RPMI8226 (cell line): ENCODE data around the gene LPCAT1.
A peak's percentile ranks its signal among the peaks of the same experiment; 100 is the strongest.

Source experiments
- DNase-seq: peaks from one replicate; pipeline ENCODE4 v3.0.0-alpha.2; 2015

Gene LPCAT1

GRCh38 chr5:1419476-1420210 lies 104.1 kb downstream of the LPCAT1 start:
- no peak for DNase-seq

DNA sequence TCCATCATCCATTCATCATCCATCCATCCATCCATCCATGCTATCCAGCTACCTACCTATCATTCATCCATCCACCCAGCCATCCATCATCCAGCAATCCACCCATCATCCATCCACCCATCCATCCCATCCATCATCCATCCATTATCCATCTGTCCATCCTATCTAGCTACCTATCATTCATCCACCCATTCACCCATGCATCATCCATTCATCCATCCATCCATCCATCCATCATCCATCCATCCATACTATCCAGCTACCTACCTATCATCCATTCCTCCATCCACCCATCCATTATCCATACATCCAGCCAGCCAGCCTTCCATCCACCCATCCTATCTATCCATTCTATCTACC lies 104.9 kb downstream of the LPCAT1 start:
- no peak for DNase-seq

DNA sequence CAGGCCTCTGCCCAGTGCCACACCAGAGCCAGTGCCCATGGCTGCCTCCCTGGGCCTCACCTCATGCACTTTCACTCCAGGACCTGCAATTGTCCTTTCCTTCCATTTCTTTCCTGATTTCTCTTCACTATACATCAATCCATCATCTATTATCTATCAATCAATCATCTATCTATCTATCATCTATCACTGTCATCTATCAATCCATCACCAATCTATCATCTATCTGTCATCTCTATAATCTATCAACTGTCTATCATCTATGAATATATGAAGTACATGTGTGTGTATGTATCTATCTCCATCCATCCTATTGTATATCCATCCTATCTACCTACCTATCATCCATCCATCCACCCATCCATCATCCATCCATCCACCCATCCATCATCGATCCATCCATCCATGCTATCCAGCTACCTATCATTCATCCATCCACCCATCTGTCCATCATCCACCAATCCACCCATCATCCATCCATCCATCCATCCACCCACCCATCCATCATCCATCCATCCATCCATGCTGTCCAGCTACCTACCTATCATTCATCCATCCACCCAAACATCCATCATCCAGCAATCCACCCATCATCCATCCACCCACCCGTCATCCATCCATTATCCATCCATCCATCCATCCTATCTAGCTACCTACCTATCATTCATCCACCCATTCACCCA lies 105.4 kb downstream of the LPCAT1 start:
- no peak for DNase-seq

DNA sequence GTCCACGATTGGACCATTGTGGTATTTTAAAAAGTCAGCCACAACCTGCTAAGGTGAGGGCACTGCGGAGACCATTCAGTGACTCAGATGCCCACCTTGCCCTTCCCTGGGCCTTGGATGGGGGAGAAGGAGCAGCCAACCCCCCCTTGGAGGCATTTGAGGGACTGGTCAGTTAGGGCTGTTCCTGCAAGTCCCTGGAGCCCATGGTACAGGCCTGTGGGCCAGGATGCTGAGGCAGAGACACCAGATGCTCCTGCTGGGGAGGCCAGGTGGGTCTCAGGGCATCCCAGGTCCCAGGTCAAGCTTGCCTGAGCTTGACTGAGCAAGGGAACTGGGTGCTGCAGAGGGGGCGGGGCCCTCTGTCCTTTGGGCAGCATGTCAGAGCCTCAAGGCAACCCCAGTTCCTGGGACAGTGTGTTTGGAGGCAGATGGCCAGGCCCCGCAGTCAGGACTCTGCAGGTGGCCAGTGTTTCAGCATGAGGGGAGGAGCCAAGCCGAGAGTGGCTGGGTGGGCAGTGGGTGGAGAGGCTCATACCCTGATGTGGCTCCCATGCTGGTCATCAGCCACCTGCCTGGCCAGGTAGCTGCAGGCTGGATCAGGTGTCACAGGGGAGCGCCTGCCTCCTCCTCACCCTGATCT lies 106.1 kb downstream of the LPCAT1 start:
- DNase-seq = no peak

GRCh38 chr5:1416856-1417469 lies 106.8 kb downstream of the LPCAT1 start:
- DNase-seq = no peak

GRCh38 chr5:1415626-1416360 lies 108.0 kb downstream of the LPCAT1 start:
- no peak for DNase-seq

- DNase-seq = no peak
These were observed 108.7 kb downstream of the LPCAT1 start for GRCh38 chr5:1415059-1415425.

- DNase-seq = peak; percentile 56
These were observed 109.3 kb downstream of the LPCAT1 start for GRCh38 chr5:1414311-1415058.

GRCh38 chr5:1413611-1414241 lies 110.0 kb downstream of the LPCAT1 start:
- DNase-seq = no peak

GRCh38 chr5:1413211-1413610 lies 110.5 kb downstream of the LPCAT1 start:
- no peak for DNase-seq

- DNase-seq = no peak
These were observed 111.1 kb downstream of the LPCAT1 start for GRCh38 chr5:1412621-1413020.

GRCh38 chr5:1412163-1412562 lies 111.6 kb downstream of the LPCAT1 start:
- DNase-seq = no peak
